HFFc6 (cell line): ENCODE data around the gene BICD2. TPM values are rescaled to one million over a fixed set of nuclear protein-coding genes. Genes with fewer than 3 reads are reported as not detected.

Source experiments
- DNase-seq: peaks from one replicate; pipeline ENCODE4 v3.0.0-alpha.2; 2018
- H3K27ac Mint-ChIP-seq: 2 replicates; pipeline ENCODE4 v1.8.0; 2020; ENCODE audit warnings: mild to moderate bottlenecking, mixed read lengths
- H3K27me3 Mint-ChIP-seq: 2 replicates; pipeline ENCODE4 v1.8.0; 2021; ENCODE audit warnings: mild to moderate bottlenecking, moderate library complexity, mixed read lengths; ENCODE audit not compliant: insufficient read depth
- H3K36me3 Mint-ChIP-seq: 2 replicates; pipeline ENCODE4 v1.8.0; 2021; ENCODE audit warnings: low read depth, mixed read lengths
- H3K4me1 Mint-ChIP-seq: 2 replicates; pipeline ENCODE4 v1.8.0; 2020; ENCODE audit warnings: low read depth, mixed read lengths
- H3K4me3 Mint-ChIP-seq: 2 replicates; pipeline ENCODE4 v1.8.0; 2020; ENCODE audit warnings: mild to moderate bottlenecking, moderate library complexity, mixed read lengths
- H3K9me3 Mint-ChIP-seq: 2 replicates; pipeline ENCODE4 v1.8.0; 2020; ENCODE audit warnings: mild to moderate bottlenecking, mixed read lengths
- total RNA-seq, 6 experiments: library from RNA; stranded (reverse); fragmentation: NEBNext Ultra II Directional; extraction: Animal tissue kit (Norgen Biotek cat#: 25700); gene quantifications; 2 replicates in 1 of 6; 3 replicates in 5 of 6; pipeline ENCODE4 v1.2.3, GENCODE V29; 2021
- TF ChIP-seq, protein P1 (sequence below): fragments of 200-600 bp; sonication (generic); IDR thresholded peaks from 2 replicates; pipeline ENCODE4 v1.5.0; 2021; ENCODE audit warnings: antibody characterized with exemption, mild to moderate bottlenecking

BICD2 gene
- total RNA-seq, 6 experiments from 2014 or later: 32.4 to 38.6 (median 36.1) TPM

DNA sequence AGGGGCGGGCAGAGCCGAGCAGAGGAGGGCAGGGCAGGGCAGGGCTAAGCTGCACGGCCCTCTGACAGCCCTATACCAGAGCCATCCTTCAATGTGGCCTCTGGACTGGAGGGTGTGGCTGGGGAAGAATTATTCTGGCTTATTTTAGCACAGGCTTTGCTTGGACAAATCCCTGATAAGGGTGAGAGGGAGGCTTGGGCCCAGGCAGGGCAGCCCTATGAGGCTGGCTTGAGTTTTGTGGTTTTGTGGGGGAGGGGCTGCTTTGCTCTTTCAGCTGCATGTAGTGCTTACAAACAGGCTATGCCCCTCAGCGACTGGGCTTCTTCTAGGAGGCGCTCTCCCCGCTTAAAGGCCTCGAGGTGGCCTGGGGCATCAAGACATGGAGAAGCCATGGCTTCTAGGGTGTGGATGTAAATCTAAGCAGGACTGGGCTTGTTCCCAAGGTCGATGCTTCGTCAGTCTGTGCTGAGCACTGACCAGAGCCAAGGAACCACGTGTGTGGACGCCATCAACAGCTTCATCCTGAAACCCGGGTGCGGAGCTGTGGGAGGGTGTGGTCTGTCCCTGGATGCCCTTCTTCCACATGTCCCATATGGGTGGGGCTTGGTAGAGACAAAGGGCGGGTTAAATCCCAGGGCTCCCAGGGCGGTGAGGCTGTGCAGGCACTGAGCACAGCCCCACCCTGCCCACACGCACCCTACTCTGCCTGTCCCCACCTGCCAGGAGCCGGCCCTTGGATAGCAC lies 49.0 kb downstream of the BICD2 start:
- no peak overlapping the region for H3K4me3 Mint-ChIP-seq
- no peaks in the 10 kb centered on the region for H3K9me3 Mint-ChIP-seq
- peaks cover 13% of the 10 kb centered on the region for H3K36me3 Mint-ChIP-seq
- no peaks in the 10 kb centered on the region; the same call in 1 of the 2 replicates for H3K27me3 Mint-ChIP-seq
- no peaks in the 10 kb centered on the region for H3K4me1 Mint-ChIP-seq
- TF ChIP-seq, protein P1, sequence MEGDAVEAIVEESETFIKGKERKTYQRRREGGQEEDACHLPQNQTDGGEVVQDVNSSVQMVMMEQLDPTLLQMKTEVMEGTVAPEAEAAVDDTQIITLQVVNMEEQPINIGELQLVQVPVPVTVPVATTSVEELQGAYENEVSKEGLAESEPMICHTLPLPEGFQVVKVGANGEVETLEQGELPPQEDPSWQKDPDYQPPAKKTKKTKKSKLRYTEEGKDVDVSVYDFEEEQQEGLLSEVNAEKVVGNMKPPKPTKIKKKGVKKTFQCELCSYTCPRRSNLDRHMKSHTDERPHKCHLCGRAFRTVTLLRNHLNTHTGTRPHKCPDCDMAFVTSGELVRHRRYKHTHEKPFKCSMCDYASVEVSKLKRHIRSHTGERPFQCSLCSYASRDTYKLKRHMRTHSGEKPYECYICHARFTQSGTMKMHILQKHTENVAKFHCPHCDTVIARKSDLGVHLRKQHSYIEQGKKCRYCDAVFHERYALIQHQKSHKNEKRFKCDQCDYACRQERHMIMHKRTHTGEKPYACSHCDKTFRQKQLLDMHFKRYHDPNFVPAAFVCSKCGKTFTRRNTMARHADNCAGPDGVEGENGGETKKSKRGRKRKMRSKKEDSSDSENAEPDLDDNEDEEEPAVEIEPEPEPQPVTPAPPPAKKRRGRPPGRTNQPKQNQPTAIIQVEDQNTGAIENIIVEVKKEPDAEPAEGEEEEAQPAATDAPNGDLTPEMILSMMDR: no peak
- DNase-seq: no peak
- no peak overlapping the region for H3K27ac Mint-ChIP-seq

DNA sequence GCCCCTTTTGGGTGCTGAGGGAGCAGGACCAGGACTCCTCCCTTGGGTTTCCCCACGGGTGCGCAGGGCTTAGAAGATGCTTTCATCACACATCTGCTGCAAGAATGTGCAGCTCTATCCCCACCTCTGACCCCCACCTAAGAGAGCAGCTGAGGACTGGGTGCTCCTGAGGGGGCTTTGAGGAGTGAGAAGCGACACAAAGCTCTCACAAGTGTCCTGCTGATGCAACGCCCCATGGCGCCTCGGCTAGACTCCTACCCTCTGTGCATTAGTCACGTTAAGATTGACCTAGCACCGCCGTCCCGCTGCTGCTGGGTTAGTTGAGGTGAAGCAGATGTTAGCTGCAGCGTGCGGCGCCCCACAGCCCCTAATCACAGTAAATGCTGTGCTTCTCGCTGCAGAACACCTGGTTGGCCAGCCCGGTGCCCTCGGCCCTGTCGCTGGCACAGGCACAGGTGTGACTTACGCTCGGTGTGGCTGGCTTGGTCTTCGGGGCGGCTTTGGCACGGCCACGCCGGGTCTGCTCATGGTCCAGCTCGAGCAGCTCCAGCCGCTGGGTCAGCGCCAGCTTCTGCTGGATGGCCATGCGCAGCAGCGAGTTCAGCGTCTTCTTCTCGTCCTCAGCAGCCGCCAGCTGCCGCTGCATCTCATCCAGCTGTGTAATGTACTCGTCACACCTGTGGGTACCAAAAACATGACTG lies 49.7 kb downstream of the BICD2 start:
- DNase-seq: no peak
- Mint-ChIP-seq H3K9me3 (no peaks in the 10 kb centered on the region), H3K27ac (no peak overlapping the region), H3K27me3 (no peaks in the 10 kb centered on the region; the same call in 1 of the 2 replicates), H3K4me3 (no peak overlapping the region), H3K4me1 (no peaks in the 10 kb centered on the region), H3K36me3 (peaks cover 8% of the 10 kb centered on the region; the same call in 1 of the 2 replicates)
- TF ChIP-seq, protein P1: no peak

DNA sequence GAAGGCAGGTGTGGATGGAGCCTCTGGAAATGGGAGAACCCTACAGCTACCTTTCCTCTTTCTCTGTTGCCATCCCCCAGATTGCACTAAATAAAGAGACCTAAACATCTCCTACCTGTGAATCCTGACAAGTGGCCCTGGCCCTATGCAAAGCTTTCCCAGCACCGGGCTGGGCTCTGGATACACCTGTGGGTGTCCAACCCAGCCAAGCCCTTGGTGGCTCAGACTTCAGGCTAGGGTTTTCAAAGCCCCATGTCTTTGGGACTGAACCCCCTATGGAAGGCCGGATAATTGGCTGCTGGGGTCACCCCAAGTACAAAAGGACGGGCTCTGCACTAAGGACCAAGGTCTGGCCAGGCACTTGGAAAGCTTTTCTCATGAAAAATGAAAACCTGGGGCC lies 50.6 kb downstream of the BICD2 start:
- Mint-ChIP-seq H3K4me3 (no peak overlapping the region), H3K27ac (no peak overlapping the region), H3K36me3 (peaks cover 8% of the 10 kb centered on the region; the same call in 1 of the 2 replicates), H3K9me3 (no peaks in the 10 kb centered on the region), H3K27me3 (no peaks in the 10 kb centered on the region; the same call in 1 of the 2 replicates), H3K4me1 (peaks cover 8% of the 10 kb centered on the region; the same call in 1 of the 2 replicates)
- TF ChIP-seq, protein P1: no peak
- no peak for DNase-seq

DNA sequence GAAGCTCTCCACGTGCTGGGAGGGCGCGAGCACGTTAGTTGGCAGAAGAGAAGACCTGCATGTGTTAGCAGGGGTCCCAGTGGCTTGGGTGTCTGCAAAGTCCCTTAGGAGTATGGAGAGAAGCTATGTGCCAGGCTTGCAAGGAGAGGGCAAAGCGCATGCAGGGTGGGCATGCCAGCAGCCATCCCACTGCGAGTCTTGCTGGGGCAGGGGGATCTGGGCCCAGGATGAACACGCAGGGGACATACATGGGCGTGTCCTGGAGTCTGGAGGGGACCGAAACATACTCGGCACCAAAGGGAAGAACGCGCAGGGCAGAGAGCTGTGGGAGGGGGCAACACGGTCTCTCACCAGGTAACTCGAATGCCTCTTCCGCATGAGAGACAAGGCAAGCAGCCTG lies 51.1 kb downstream of the BICD2 start:
- Mint-ChIP-seq H3K9me3 (no peaks in the 10 kb centered on the region), H3K36me3 (peaks cover 8% of the 10 kb centered on the region; the same call in 1 of the 2 replicates), H3K27ac (no peak overlapping the region), H3K4me3 (no peak overlapping the region), H3K4me1 (peaks cover 9% of the 10 kb centered on the region; the same call in 1 of the 2 replicates), H3K27me3 (no peaks in the 10 kb centered on the region; the same call in 1 of the 2 replicates)
- DNase-seq: no peak
- TF ChIP-seq, protein P1: no peak

DNA sequence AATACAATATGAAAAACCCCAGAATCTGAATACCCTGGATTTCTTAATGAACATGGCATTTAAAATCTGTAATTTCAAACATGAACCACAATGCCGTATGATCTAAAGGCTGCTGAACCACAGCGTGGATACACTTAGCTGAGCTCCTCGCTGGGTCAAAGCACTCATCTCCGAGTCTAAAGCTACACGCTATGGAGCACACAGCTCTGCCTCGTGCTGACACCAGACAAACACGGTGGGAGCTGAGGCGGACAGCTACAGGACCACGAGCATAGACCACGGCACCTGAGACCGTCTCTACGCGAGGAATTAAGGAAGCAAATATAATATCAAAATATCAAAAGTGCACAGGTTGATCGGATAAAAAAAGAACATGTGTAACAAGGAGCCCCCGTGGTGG lies 51.9 kb downstream of the BICD2 start:
- no peak for DNase-seq
- no peaks in the 10 kb centered on the region for H3K9me3 Mint-ChIP-seq
- no peak overlapping the region for H3K27ac Mint-ChIP-seq
- H3K4me1 Mint-ChIP-seq: peaks cover 16% of the 10 kb centered on the region
- H3K27me3 Mint-ChIP-seq: no peaks in the 10 kb centered on the region; the same call in 1 of the 2 replicates
- no peak overlapping the region for H3K4me3 Mint-ChIP-seq
- TF ChIP-seq, protein P1: no peak
- H3K36me3 Mint-ChIP-seq: peaks cover 8% of the 10 kb centered on the region; the same call in 1 of the 2 replicates
